ENCODE data around the gene GTPBP3. TPM values are rescaled to one million over a fixed set of nuclear protein-coding genes. Genes with fewer than 3 reads are reported as not detected.

GTPBP3 gene
- polyA plus RNA-seq, 3 donors, result 1.0 to 22.0 (median 1.7) TPM

GRCh38 chr19:17357724-17358123 is 20.4 kb downstream of the GTPBP3 start:
- Histone ChIP-seq H3K4me1 (ENCODE audit: control insufficient read depth in 1 of 2, insufficient read depth in 2 of 2, low read length in 2 of 2) (no peaks in the 10 kb centered on the region), H3K9ac (ENCODE audit: insufficient read depth, low read length, poor library complexity, severe bottlenecking) (no peak overlapping the region), H3K9me3 (replicated peaks in 1 of 2; ENCODE audit: control insufficient read depth in 1 of 2, insufficient read depth in 1 of 2, low read length in 2 of 2) (no peaks in the 10 kb centered on the region), H3K27ac (ENCODE audit: low read depth in 1 of 2, low read length in 2 of 2) (no peak overlapping the region), H3K27me3 (ENCODE audit: control insufficient read depth in 2 of 2, insufficient read depth in 2 of 2, low read length in 2 of 2) (no peaks in the 10 kb centered on the region), H3K79me2 (ENCODE audit: insufficient read depth, low read length) (no peaks in the 10 kb centered on the region), H3K36me3 (replicated peaks in 1 of 2; ENCODE audit: control insufficient read depth in 1 of 2, insufficient read depth in 2 of 2, low read length in 2 of 2) (no peaks in the 10 kb centered on the region), H3K4me2 (replicated peaks; ENCODE audit: extremely low read depth, low read length, poor library complexity, severe bottlenecking) (no peak overlapping the region), H4K20me1 (ENCODE audit: insufficient read depth, low read length) (no peaks in the 10 kb centered on the region), H3K4me3 (replicated peaks in 1 of 3; ENCODE audit: low read depth in 2 of 3, low read length in 3 of 3) (no peak overlapping the region), H2AFZ (ENCODE audit: insufficient read depth, low read depth, low read length, poor library complexity, severe bottlenecking) (no peak overlapping the region)
- no peak for DNase-seq
- peaks cover 4 to 11% (median 9%) of the 10 kb centered on the region in 3 donors for H3K27me3 Mint-ChIP-seq (ENCODE audit: low read depth in 3 of 3)
- H3K9me3 Mint-ChIP-seq, result no peaks in the 10 kb centered on the region
- H3K27ac Mint-ChIP-seq, result no peak overlapping the region
- peaks cover 11% of the 10 kb centered on the region for H3K4me1 Mint-ChIP-seq
- WGBS (ENCODE audit: insufficient coverage), result 99% methylated on average over 8 of the region's 11 CpGs
- intact Hi-C loops (cut with micrococcal nuclease), result no loop called here
- no peak for TF ChIP-seq CTCF (IDR thresholded peaks at IDR 0.05)
- no peak overlapping the region for H3K4me3 Mint-ChIP-seq
- H3K36me3 Mint-ChIP-seq, result no peaks in the 10 kb centered on the region

- Histone ChIP-seq H3K36me3 (replicated peaks in 1 of 2; ENCODE audit: control insufficient read depth in 1 of 2, insufficient read depth in 2 of 2, low read length in 2 of 2) (no peaks in the 10 kb centered on the region), H3K4me3 (replicated peaks in 1 of 3; ENCODE audit: low read depth in 2 of 3, low read length in 3 of 3) (no peak overlapping the region), H4K20me1 (ENCODE audit: insufficient read depth, low read length) (no peaks in the 10 kb centered on the region), H3K9me3 (replicated peaks in 1 of 2; ENCODE audit: control insufficient read depth in 1 of 2, insufficient read depth in 1 of 2, low read length in 2 of 2) (no peaks in the 10 kb centered on the region), H3K27ac (ENCODE audit: low read depth in 1 of 2, low read length in 2 of 2) (no peak overlapping the region), H3K27me3 (ENCODE audit: control insufficient read depth in 2 of 2, insufficient read depth in 2 of 2, low read length in 2 of 2) (no peaks in the 10 kb centered on the region), H3K4me1 (ENCODE audit: control insufficient read depth in 1 of 2, insufficient read depth in 2 of 2, low read length in 2 of 2) (no peaks in the 10 kb centered on the region), H3K4me2 (replicated peaks; ENCODE audit: extremely low read depth, low read length, poor library complexity, severe bottlenecking) (no peak overlapping the region), H3K79me2 (ENCODE audit: insufficient read depth, low read length) (no peaks in the 10 kb centered on the region), H3K9ac (ENCODE audit: insufficient read depth, low read length, poor library complexity, severe bottlenecking) (no peak overlapping the region), H2AFZ (ENCODE audit: insufficient read depth, low read depth, low read length, poor library complexity, severe bottlenecking) (no peak overlapping the region)
- no peak overlapping the region for H3K4me3 Mint-ChIP-seq
- H3K4me1 Mint-ChIP-seq, result peaks cover 6% of the 10 kb centered on the region
- no peak for DNase-seq
- intact Hi-C loops (cut with micrococcal nuclease), result no loop called here
- no peaks in the 10 kb centered on the region for H3K9me3 Mint-ChIP-seq
- H3K36me3 Mint-ChIP-seq, result no peaks in the 10 kb centered on the region
- H3K27ac Mint-ChIP-seq, result peak overlapping the region in 1 of 7 donors; percentile 60
- WGBS (ENCODE audit: insufficient coverage), result 94% methylated on average over 6 of the region's 7 CpGs
- peaks cover 4 to 9% (median 4%) of the 10 kb centered on the region in 3 donors for H3K27me3 Mint-ChIP-seq (ENCODE audit: low read depth in 3 of 3)
- no peak for TF ChIP-seq CTCF (IDR thresholded peaks at IDR 0.05)
These were observed 21.0 kb downstream of the GTPBP3 start for GRCh38 chr19:17358395-17358794.

All from CD14-positive monocyte (primary cell).